GM10266 (cell line): Measurements from ENCODE around the gene GLI3.
A peak's percentile ranks its signal among the peaks of the same experiment; 100 is the strongest.

ENCODE experiments used
- DNase-seq: peaks from one replicate; pipeline ENCODE4 v3.0.0; 2012; ENCODE audit errors: extremely low spot score
- TF ChIP-seq, protein P1 (sequence below): IDR thresholded peaks from 2 replicates; pipeline ENCODE4 v1.5.1; 2012; ENCODE audit warnings: mild to moderate bottlenecking, low read depth; ENCODE audit not compliant: control insufficient read depth, insufficient read depth; ENCODE audit errors: missing control alignments

Gene GLI3

DNA sequence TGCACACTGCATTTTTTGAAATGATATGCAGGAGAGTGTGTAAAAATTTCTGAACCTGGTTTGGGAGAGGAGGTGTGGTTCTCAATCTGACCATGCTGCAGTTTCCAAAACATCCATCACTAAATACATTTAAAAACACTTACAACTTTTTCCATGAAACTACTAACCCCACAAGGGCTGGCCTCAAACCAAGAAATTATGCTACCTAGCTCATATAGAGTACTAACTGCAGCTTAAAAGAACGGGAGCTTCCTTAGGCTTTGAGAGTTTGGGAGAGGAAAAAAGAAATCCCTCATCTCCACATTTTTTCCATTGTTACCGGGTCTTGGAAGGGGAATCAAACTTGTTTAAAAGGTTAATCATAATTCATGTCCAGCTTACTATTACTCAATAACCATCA, 214.2 kb downstream of the GLI3 start:
- no peak for DNase-seq
- TF ChIP-seq, protein P1, sequence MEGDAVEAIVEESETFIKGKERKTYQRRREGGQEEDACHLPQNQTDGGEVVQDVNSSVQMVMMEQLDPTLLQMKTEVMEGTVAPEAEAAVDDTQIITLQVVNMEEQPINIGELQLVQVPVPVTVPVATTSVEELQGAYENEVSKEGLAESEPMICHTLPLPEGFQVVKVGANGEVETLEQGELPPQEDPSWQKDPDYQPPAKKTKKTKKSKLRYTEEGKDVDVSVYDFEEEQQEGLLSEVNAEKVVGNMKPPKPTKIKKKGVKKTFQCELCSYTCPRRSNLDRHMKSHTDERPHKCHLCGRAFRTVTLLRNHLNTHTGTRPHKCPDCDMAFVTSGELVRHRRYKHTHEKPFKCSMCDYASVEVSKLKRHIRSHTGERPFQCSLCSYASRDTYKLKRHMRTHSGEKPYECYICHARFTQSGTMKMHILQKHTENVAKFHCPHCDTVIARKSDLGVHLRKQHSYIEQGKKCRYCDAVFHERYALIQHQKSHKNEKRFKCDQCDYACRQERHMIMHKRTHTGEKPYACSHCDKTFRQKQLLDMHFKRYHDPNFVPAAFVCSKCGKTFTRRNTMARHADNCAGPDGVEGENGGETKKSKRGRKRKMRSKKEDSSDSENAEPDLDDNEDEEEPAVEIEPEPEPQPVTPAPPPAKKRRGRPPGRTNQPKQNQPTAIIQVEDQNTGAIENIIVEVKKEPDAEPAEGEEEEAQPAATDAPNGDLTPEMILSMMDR, result no peak

DNA sequence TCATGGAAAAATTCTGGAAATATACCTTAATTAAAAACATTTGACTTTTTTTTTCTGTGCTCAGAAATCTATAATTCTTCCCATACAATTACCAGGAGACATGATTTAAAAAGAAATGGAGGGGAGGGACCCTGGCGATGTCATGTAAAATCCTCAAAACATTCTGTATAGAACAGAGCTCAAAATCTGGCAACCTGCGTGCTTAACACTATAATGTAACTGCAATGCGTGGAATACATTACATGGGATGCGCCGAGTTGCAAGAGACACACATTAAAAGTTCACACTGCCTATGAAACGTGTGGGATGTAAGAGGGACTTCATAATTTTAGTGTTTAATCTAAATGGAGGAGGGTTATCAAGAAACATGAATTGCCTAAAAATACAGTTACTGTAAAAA, 215.0 kb downstream of the GLI3 start:
- TF ChIP-seq, protein P1, result no peak
- DNase-seq, result no peak

DNA sequence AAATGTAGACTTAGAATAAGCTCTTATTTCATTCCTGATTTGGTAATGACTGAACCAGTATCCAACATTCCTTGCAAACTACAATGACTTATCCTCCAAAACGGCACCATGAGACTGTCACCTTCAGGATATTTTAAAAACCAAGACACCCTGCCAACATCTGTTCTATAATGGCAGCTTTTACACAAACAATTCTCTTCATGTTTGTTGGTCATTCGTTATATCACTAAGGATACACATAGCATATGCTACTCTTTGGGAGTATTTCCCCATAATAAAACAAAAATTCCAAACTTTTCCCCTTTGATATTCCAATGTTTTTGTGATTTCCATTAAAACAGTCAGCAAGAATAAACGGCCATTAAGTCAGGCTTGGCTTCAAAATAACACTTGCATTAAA, 215.4 kb downstream of the GLI3 start:
- TF ChIP-seq, protein P1, result no peak
- DNase-seq, result no peak

DNA sequence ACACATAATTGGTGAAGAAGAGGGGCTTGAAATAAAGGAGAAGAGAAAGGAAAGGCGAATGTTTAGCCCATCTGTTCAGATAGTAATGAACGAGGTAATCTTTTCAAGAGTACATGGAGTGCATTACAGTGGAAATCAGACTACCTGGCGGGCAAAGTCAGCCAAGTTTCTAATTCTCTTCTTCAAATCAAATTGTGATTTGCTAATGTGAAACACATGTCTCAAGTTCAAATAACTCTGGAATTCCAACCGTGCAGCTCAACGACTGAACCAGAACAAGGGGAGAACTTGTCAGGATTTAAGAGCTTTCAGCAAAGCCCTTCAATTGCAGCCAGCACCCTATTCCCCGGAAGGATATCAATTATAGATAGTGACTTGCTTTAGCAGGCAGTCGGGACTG, 216.9 kb downstream of the GLI3 start:
- no peak for DNase-seq
- TF ChIP-seq, protein P1, result no peak

DNA sequence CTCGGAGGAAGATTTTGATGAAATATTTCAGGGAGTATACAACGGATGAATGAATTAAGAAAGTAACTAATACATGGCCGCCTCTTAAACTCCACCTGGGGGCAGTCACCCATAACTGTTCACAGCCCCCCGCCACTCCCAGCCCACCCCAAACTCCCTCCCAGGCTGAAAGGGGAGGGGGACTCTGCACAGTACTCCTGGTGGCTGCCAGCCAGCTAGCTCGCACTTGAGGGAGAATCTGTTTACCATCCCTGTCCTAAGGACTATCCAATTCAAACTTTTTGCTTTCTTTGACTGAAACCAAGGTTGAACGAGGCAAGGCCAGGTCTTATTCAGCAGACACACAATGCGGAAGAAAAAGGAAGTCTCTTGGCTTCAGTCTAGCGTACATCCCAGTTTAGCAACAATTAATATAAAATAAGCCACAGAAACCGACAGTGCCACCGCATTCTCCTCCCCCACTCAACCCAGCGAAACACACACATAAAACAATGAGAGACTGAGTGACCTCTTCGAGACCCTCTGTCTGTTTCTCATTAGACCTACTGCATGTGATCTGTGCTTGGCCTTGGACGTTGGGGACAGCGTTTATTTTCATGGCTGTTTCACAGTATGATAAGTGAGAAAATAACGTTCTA, 219.5 kb downstream of the GLI3 start:
- no peak for DNase-seq
- TF ChIP-seq, protein P1, result no peak

DNA sequence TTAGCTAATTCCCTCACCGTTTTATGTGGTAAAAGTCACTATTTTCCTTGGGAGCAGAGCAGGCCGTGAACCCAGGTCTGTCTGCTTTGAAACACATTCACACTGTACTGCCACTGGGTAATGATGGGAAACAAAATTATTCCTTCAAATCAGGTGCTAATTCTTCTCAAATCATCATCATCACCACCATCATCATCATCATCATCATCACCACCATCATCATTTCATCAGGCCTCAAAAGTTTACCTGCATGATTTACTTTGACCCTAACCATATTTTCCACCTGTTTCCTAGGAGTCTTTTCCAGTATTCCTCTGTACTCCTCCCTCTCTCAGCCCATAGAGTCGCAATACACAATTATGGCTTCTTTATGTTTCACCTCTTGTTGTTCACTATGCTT, 220.5 kb downstream of the GLI3 start:
- TF ChIP-seq, protein P1, result no peak

DNA sequence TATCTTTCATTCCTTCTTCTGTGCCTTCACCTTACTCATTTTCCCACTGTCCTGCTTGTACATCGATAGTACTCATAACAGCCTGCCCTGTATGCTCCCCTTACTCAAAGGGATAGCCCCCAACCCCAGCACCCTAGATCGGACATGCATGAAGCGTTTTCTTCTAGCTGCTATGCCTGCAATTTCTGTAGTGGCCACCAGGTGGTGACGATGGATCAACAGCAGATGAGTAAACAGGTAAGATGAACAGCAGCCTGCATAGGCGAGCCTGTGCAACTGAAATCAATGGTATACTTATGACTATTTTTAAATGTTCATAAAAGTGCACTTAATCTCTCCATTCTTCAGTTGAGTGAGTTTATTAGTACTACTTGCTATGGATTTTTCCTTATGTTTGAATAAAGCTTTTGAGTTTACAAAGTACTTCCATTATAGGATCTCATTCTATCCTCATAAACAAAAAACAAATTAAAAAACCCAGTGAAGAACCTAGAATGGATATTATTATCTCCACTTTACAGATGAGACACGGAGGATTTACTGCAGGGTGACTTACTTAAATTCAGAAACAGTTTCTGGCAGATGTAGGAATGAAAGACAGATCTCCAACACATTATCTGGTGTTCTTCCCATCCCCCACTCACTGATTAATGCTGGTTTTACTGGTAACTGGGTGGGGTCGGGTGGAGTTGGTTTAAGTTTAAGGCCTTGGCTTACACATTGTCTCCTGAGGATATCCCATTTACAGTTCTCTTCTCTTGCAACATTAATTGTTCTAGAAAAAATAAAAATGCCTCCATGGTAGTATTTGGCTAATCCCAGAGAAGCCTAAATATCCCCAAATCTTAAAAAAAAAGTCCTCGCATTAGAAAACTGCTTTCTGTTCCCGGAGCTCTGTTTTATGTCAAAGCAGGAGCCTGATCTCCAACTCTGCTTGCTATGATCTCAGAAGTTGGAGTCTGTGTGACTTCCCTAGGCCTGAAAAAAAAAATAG, 222.1 kb downstream of the GLI3 start:
- DNase-seq, result peak; percentile 11
- TF ChIP-seq, protein P1, result peak; percentile 51

More for the DNA sequence above, 220.5 kb downstream of the GLI3 start:
- no peak for DNase-seq
